Measurements from ENCODE around the gene CMBL.

CMBL gene

DNA sequence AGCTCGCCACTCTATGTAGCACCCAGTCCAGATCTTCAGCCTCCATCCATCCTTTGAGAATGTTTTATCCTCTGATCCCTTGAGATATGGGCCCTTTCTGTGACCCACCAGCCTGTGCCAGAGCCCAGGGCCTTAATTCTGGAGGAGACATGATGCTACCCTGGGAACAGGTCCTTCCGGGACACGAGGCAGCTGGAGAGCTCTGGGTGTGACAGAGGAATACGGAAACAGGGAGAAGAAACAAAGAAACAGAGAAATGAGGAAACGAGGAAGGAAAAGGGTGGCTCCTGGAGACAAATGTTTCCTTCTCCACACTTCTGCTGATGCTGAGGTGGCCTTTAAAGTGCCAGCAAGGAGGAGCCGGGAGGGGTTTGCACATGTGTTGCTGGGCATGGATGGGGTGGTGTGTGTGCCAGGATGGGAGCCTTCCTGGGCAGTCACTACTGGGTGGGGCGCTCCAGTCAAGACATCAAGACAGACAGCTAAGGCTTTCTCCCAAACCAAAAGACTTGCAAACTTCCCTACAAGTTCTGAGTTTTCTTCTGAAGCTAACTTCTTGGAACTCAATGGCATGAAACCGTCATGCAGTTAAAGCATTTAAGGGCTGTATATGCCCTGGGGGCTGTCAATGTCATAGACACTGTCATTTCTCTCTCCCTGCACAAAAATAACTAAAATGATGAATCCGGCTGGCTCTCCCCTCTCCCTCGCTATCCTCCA is 23.0 kb upstream of the CMBL start:
- Histone ChIP-seq H3K27me3 (ENCODE audit: insufficient read depth, low read depth, severe bottlenecking) (no peaks in the 10 kb centered on the region), H3K9me3 (ENCODE audit: severe bottlenecking) (peaks cover 8% of the 10 kb centered on the region), H3K36me3 (no peaks in the 10 kb centered on the region), H3K4me3 (ENCODE audit: low read depth, low read length) (no peak overlapping the region), H3K27ac (no peak overlapping the region)
- no peak for DNase-seq
- TF ChIP-seq, protein P1, sequence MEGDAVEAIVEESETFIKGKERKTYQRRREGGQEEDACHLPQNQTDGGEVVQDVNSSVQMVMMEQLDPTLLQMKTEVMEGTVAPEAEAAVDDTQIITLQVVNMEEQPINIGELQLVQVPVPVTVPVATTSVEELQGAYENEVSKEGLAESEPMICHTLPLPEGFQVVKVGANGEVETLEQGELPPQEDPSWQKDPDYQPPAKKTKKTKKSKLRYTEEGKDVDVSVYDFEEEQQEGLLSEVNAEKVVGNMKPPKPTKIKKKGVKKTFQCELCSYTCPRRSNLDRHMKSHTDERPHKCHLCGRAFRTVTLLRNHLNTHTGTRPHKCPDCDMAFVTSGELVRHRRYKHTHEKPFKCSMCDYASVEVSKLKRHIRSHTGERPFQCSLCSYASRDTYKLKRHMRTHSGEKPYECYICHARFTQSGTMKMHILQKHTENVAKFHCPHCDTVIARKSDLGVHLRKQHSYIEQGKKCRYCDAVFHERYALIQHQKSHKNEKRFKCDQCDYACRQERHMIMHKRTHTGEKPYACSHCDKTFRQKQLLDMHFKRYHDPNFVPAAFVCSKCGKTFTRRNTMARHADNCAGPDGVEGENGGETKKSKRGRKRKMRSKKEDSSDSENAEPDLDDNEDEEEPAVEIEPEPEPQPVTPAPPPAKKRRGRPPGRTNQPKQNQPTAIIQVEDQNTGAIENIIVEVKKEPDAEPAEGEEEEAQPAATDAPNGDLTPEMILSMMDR (IDR thresholded peaks at IDR 0.05; ENCODE audit: low read depth, low read length) = no peak

DNA sequence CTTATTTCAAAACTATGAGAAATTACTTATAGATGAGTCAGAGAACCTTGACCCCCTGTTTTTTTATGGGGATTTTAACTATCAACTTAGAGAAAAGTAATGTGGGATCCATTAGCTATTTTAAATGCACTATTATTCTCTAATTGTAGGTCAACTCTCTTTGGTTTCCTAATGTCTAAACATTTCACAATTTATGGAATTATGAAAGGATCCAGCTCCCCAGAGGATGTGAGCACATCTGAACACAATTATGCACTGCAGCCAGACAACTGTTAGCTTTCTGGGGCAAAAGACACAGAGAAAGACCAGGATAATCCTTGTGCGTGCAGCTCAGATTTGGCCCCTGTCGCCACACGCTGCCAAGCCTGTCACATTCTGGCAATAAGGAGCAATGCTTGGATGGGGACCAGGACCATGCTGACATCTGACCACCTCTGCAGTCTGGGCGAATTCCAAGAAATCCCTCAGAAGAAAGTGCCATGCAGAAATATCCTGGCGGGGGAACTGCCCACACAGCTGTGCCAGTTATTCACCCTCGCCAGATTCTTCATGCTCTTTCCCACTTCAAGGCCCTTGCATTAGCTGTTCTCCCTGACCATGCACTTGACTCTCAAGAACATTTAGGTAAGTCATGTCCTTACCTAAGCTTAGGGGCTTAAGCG is 22.2 kb upstream of the CMBL start:
- Histone ChIP-seq H3K9me3 (ENCODE audit: severe bottlenecking) (peaks cover 8% of the 10 kb centered on the region), H3K27ac (no peak overlapping the region), H3K4me3 (ENCODE audit: low read depth, low read length) (no peak overlapping the region), H3K36me3 (no peaks in the 10 kb centered on the region), H3K27me3 (ENCODE audit: insufficient read depth, low read depth, severe bottlenecking) (no peaks in the 10 kb centered on the region)
- TF ChIP-seq, protein P1 (IDR thresholded peaks at IDR 0.05; ENCODE audit: low read depth, low read length) = no peak
- no peak for DNase-seq

DNA sequence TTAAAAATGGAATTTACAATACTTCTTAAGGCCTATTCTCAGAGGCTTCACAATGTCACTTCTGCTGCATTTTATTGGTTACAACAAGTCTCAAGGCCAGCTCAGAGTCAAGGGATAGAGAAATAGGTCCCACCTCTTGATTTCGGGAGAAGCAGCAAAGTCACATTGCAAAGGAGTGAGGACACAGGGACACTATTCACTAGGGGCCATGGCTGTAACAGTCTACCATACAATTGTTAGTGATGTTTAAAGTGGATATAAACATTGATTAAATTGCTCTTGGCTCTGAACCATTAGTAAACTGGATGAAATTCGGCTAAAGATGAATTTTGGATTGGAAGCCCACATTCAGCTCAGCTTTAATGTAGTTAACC is 21.7 kb upstream of the CMBL start:
- Histone ChIP-seq H3K4me3 (ENCODE audit: low read depth, low read length) (no peak overlapping the region), H3K27me3 (ENCODE audit: insufficient read depth, low read depth, severe bottlenecking) (no peaks in the 10 kb centered on the region), H3K27ac (no peak overlapping the region), H3K9me3 (ENCODE audit: severe bottlenecking) (peaks cover 8% of the 10 kb centered on the region), H3K36me3 (no peaks in the 10 kb centered on the region)
- TF ChIP-seq, protein P1 (IDR thresholded peaks at IDR 0.05; ENCODE audit: low read depth, low read length) = no peak
- no peak for DNase-seq

DNA sequence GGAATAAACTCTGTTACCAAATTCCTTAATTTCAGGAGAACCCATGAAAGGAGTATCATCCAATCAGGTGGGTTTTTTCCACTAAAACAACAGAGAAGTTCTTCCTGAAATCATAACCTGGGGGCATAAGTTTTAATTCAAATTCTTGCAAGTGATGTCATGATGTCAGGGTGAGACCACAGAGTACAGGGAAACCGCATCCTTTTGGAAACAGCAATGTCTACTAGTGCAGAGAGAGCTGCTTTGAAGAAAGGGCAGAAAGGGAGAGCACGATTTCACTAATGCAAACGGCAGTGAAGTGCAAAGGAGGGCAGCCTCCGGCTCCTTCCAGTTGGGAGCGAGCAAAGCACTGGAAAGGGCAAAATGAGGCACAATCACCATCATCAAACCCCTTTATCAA is 20.6 kb upstream of the CMBL start:
- no peak for DNase-seq
- Histone ChIP-seq H3K36me3 (no peaks in the 10 kb centered on the region), H3K27me3 (ENCODE audit: insufficient read depth, low read depth, severe bottlenecking) (no peaks in the 10 kb centered on the region), H3K9me3 (ENCODE audit: severe bottlenecking) (peaks cover 5% of the 10 kb centered on the region), H3K27ac (no peak overlapping the region), H3K4me3 (ENCODE audit: low read depth, low read length) (no peak overlapping the region)
- TF ChIP-seq, protein P1 (IDR thresholded peaks at IDR 0.05; ENCODE audit: low read depth, low read length) = no peak

DNA sequence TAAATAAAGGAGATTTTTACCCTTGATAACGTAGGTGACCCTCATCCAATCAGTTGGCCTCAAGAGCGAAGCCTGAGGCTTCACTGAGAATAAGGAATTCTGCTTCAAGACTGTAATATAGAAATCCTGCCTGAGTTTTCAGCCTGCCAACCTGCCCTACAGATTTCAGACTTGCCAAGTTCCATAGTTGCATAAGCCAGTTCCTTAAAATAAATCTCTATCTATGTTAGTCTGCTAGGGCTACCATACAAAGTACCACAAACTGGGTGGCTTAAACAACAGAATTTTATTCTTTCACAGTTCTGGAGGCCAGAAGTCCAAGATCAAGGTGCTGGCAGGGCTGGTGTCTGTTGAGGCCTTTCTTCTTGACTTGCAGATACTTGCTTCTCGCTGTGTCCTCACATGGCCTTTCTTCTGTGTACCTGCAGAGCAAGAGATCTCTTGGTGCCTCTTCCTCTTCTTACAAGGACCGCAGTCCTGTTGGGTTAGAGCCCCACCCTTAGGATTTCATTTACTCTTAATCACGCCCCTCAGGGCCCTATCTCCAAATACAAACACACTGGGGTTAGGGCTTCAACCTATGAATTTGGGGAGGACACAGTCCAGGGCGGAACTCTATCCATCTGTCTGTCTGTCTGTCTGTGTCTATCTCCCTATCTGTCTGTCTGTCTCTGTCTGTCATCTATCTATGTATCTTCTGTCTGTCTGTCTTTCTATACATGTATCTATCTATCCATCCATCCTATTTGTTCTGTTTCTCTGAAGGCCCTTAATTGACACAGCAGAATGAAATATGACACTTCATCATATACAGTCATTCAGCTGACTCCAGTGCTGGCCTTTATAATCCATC is 17.0 kb upstream of the CMBL start:
- Histone ChIP-seq H3K4me3 (ENCODE audit: low read depth, low read length) (no peak overlapping the region), H3K27ac (no peak overlapping the region), H3K27me3 (ENCODE audit: insufficient read depth, low read depth, severe bottlenecking) (no peaks in the 10 kb centered on the region), H3K9me3 (ENCODE audit: severe bottlenecking) (no peaks in the 10 kb centered on the region), H3K36me3 (no peaks in the 10 kb centered on the region)
- TF ChIP-seq, protein P1 (IDR thresholded peaks at IDR 0.05; ENCODE audit: low read depth, low read length) = no peak
- DNase-seq = peak; percentile 2

Measured in WERI-Rb-1 (cell line).